DMS 273 treated with DMSO at 0.1 percent for 48 hours (cell line): ENCODE data around the gene ALKAL2.
"Not testable (repeated sequence)": the region's sequence is repeated elsewhere in the genome, so short reads cannot be mapped to it uniquely, and the experiment has no call there.

Experiments used
- DNase-seq: peaks from one replicate; lab custom pipeline; 2025; lab: John Stamatoyannopoulos, UW

Gene ALKAL2

DNA sequence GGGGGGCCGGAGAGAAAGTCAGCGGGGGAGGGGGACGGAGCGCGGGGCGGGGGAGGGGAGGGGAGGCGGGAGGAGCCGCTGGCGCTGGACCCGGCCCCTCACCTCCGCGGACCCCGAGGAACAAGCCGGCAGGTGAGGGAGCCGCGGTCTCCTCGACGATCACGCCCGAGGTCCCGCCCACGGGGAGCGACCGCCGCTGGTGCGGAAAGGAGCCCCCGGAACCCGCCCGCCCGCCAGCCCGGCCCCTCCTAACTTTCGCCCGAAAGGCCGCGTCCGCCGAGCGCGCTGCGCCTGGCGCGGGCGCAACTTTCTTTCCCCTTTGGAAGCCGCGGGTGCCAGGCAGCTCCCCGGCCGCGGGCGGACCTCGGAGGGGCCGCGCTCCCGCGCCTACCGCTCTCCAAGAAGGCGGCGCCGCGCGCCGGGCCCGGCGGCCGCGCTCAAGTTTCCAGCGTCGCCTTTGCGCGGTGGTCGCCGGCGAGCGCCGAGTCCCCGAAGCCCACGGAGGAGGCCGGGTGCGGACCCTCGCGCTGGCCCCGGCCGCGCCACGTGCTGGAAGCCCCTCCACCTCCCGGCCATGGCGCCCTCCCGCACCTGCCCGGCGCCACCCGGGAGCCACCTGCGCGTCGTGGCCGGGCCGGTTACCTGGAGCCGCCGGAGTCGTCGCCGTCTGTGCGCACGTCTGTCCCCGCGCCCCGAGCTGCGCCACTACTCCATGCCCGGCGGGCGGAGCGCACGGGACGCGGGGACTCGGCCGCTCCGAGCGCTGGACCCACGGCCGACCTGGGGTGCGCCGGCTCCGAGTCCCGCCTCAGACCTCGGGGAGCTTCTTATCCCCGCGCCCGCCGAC lies at the start of gene ALKAL2:
ALKAL2 (minus strand) TSS at position 181 of the 847 bp plus-strand sequence. CDS start 256 bp downstream, outside the sequence.
- no peak for DNase-seq

DNA sequence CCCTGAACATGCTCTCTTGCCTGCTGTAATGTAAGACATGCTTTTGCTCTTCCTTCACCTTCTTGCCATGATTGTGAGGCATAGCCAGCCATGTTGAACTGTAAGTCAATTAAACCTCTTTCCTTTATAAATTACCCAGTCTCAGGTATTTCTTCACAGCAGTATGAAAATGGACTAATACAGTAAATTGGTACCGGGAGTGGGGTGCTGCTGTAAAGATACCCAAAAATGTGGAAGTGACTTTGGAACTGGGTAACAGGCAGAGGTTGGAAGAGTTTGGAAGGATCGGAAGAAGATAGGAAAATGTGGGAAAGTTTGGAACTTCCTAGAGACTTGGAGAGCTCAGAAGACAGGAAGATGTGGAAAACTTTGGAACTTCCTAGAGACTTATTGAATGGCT lies 49.1 kb upstream of the ALKAL2 start:
- not testable (repeated sequence) for DNase-seq

GRCh38 chr2:336360-336759 lies 48.5 kb upstream of the ALKAL2 start:
- DNase-seq: no peak

DNA sequence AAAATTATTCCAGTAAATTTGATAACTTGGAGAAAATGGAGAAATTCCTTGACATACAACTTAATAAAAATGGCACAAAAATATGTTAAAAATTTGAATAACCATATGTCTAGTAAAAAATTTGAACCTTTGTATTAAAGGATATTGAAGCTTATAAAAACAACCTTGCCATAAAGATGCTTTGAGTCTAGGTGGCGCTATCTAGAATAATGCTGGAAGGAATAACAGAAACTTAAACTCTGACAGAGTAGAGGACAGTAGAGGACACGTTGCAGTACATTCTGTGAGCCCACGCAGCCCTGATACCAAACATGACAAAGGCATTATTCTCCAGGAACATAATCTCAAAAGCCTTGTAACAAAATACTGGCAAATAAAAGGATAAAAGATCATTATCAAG lies 44.7 kb upstream of the ALKAL2 start:
- DNase-seq: no peak

DNA sequence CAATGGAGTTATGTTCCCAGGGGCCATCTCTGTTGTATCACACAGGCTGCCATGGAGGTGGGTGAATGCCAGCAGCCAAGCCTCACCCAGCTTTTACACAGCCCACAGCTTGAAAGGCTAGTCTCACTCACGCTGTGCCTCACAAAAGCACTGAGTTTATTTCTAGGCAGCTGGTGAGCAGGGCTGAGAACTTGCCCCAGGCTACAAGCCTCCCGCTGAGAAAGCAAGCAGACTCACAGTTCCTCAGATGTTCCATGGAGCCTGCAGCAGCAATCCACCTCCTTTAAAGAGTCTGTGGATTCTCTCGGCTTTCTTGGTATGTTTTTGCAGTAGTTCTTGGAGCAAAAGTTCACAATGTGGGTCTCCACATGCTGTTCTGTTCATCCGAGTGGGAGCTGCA lies 40.9 kb upstream of the ALKAL2 start:
- no peak for DNase-seq

- DNase-seq: no peak
These were observed 35.1 kb upstream of the ALKAL2 start for GRCh38 chr2:323035-323434.

DNA sequence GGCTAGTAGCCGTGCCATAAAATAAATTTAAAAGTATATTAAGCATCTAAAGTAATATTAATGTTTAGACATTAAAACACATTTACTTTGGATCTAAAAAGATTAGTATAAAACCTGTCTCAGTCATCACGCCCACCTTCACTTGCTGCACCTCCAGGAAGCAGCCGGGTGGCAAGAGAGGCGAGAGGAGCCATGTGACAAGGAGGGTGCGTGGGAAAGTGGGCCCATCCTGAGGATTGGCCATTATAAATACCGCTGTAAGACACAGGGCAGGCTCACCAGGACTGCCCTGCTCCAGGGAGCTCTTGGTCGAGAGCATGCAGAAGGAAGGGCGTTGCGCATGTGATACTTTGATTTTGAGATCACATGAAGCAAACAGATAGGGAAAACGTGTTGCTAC lies 34.4 kb upstream of the ALKAL2 start:
- no peak for DNase-seq

DNA sequence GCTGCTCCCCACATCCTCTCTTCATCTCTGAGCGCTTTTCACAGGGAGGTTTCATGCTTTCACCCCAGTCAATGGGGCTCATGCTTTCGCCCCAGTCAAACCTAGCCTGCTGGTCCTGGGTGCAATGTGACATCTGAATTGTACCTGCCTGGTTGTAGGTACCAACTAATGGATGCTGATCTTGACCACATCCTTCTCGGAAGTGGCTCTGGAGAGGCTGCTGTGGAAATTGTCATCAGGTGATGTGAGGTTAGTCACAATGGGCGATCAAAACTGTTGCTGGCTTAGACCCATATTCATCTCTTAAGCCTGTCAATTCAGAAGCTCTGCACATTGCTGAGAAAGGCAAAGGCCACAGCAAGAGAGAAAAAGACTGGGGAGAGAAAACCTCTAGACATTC lies 32.7 kb upstream of the ALKAL2 start:
- no peak for DNase-seq

DNA sequence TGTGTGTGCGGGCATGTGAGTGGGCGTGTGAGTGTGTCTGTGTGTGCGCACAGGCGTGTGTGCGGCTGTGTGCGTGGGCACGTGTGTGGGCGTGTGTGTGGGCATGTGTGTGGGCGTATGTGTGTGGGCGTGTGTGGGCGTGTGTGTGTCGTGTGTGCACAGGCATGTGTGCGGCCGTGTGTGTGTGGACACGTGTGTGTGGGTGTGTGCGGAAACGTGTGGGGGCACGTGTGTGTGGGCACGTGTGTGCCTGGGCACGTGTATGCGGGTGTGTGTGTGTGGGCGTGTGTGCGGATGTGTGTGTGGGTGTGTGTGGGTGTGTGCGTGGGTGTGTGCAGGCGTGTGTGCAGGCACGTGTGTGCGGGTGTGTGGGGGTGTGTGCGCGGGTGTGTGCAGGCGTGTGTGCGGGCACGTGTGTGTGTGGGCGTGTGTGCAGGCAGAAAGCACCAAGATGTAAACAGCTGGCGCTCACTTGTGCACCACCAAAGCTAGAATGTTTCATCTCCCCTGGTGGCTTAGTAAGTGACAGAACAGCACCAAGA lies 31.2 kb upstream of the ALKAL2 start:
- DNase-seq: no peak

DNA sequence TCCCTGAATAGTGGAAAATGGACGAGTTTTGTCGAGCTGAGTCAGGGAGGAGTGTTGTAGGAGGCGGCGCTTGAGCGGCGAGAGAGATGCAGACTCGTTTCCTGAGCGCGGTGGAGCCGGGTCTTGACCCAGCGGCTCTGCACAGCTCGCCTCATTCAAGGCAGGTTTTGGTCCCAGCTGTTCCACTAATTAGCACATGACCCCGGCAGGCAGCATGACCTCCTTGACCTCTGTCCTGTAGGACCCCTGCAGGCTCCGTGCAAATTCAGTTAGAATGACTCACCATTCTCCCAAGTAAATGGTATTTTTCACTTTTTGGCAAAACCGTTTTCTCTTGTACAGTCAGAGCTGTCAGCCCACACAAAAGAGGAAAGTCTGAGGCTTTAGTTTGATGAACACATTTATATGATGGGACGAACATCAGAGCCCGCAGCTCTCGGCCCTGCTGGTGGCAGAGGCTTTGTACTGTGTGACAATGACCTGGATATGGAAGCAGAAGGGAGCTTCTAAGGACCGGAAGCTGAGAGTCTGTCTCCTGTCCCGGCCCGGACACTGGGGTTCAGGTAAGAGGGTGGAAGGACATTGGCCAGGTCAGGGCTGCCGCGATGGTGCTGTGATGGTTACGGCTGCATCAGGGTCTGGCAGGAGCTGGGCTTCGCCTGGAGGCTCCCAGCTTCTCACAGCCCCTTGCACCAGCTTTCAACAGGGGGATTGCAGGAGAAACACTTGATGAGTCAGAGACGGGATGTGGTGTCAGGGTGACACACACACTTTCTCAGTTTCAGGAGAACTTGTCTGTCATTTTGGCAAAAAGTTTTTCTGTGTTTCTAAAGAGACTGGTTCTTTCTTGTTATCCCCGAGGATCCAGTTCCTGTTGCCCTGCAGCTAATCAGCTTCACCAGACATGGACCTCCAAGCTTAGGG lies 29.9 kb upstream of the ALKAL2 start:
- no peak for DNase-seq

GRCh38 chr2:316381-316780 lies 28.5 kb upstream of the ALKAL2 start:
- DNase-seq: no peak

- DNase-seq: not testable (repeated sequence)
These were observed 28.0 kb upstream of the ALKAL2 start for GRCh38 chr2:315925-316324.

DNA sequence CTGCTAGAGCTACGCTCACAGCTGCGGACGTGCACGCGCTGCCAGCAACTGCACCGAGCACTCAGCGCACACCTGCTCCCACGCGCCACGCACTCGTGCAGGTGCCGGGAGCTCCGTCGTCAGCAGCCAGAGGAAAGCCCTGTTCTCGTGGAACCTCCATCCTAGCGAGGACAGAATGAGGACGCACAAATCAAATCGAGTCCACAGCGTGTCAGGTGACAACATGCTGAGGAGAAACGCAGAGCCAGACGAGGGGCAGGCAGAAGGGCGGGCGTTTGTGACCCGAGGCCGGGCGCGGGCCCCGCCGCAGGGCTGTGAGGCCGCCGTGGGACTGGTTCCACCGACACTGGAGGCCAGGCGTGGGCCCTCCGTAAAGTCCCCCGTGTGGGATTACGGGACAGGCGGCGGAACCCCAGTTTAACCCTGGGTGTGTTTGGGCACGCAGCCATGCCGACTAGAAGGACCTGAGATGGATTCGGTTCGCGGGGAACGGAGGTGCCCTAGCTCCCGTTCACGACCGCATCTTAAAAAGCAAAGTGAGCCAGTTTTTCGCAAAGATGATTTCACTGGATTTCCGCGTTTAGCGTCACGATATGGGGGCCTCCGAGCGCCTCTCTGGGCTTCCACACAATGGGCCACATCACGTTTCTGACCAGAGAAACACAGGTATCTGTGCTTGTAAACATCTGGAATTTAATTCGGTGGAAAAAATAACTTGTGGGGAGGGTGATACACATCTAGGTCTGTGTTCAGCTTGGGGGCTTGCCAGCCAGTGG lies 26.9 kb upstream of the ALKAL2 start:
- DNase-seq: no peak

- no peak for DNase-seq
These were observed 26.1 kb upstream of the ALKAL2 start for GRCh38 chr2:313991-314390.

- DNase-seq: no peak
These were observed 23.1 kb upstream of the ALKAL2 start for GRCh38 chr2:310994-311393.

GRCh38 chr2:309954-310510 lies 22.1 kb upstream of the ALKAL2 start:
- no peak for DNase-seq

DNA sequence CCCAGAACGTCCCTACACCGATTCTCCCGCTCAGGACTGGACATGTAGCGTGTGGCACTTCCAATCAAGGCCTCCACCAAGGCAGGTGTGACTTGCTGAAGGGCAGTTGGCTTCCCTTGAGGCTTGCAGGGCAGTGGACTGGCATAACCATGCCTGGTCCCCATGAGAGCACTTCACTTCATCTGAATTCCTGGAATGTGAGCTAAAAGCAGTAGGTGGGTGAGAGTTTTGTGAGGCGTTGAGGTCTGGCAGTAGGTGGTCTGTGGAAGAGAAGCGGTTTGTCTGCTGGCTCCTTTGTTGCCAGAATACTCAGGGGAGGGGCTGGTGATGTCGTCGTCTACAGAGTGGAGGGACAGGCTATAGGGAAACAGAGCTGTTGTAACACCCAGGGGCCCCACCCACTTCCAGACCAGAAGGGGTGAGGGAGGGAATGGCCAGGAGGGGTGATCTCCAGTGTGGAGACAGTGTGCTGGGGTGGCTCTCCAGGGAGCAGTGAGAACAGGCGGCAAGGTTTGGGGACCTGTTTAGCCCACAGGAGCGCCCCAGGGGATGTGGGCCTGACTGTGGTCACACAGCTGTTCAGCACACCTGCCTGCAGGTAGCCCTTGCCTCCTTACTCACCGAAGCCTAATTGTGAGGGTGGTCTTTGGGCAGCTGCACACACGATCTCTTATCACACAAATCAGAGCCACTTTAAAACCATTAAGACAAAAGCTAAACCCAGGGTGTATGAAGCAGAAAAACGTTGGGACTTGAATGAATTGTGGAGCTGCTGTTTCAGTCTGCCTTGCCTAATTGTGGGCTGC lies 21.5 kb upstream of the ALKAL2 start:
- DNase-seq: no peak

DNA sequence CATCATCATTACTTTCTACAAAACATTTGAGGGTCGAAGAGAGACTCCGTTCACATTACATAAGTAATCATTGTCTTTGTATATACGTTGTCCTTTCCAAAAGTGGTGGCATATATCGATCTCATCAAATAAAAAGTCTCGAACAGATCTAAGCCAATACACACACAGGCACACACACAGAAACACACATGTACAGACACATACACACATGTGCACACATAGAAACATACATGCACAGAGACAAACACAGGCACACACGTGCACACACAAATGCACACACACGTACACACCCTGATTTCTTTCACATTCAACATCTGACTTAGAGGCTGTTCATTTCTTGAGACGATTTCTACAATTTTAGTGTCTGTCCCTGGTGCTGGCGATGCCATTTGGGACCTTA lies 17.5 kb upstream of the ALKAL2 start:
- no peak for DNase-seq

- DNase-seq: no peak
These were observed 8.5 kb upstream of the ALKAL2 start for GRCh38 chr2:296354-296753.

- DNase-seq: no peak
These were observed 7.2 kb upstream of the ALKAL2 start for GRCh38 chr2:295090-295489.
